Activated CD8-positive, alpha-beta T cell treated with anti-CD3 and anti-CD28 coated beads, Interleukin-2, amount 10 ng/mL, durations not matched to agents 7 days and 5 days (primary cell): ENCODE results near the gene PPP4C. TPM values are rescaled to one million over a fixed set of nuclear protein-coding genes. Genes with fewer than 3 reads are reported as not detected.
A peak's percentile ranks its signal among the peaks of the same experiment; 100 is the strongest.

Source experiments
- ATAC-seq: fragments of 150-1000 bp; cut with Tn5 transposase; one replicate; pipeline ENCODE4 v1.10.0; 2021; ENCODE audit warnings: moderate library complexity
- CTCF ChIA-PET: fragments of 350-600 bp; sonication (Branson Sonifier 250); formaldehyde crosslinking; loops from one replicate; lab custom pipeline; 2021; ENCODE audit warnings: antibody characterized with exemption; lab: Charles Lee
- POLR2A ChIA-PET: fragments of 350-600 bp; sonication (Branson Sonifier 250); formaldehyde crosslinking; loops from one replicate; lab custom pipeline; 2021; ENCODE audit warnings: antibody characterized with exemption; lab: Charles Lee
- DNase-seq: peaks from one replicate; pipeline ENCODE4 v3.0.0-alpha.2; 2020
- H3K27ac Mint-ChIP-seq: one replicate; pipeline ENCODE4 v1.8.0; 2021; ENCODE audit warnings: mild to moderate bottlenecking, mixed read lengths
- H3K27me3 Mint-ChIP-seq: one replicate; pipeline ENCODE4 v1.8.0; 2021; ENCODE audit warnings: low read depth, mixed read lengths
- H3K36me3 Mint-ChIP-seq: one replicate; pipeline ENCODE4 v1.8.0; 2021; ENCODE audit warnings: low read depth, mixed read lengths
- H3K4me1 Mint-ChIP-seq: one replicate; pipeline ENCODE4 v1.8.0; 2021; ENCODE audit warnings: low read depth, mixed read lengths
- H3K4me3 Mint-ChIP-seq: one replicate; pipeline ENCODE4 v1.8.0; 2021; ENCODE audit warnings: mild to moderate bottlenecking, mixed read lengths
- H3K9me3 Mint-ChIP-seq: one replicate; pipeline ENCODE4 v1.8.0; 2022; ENCODE audit warnings: mixed read lengths; ENCODE audit not compliant: insufficient read depth
- total RNA-seq, 2 experiments: library from RNA; stranded (reverse); gene quantifications; one replicate each; pipeline ENCODE4 v1.2.3, GENCODE V29; 2021

The PPP4C gene
- total RNA-seq, 2 experiments from 2014 or later, result 157 TPM

DNA sequence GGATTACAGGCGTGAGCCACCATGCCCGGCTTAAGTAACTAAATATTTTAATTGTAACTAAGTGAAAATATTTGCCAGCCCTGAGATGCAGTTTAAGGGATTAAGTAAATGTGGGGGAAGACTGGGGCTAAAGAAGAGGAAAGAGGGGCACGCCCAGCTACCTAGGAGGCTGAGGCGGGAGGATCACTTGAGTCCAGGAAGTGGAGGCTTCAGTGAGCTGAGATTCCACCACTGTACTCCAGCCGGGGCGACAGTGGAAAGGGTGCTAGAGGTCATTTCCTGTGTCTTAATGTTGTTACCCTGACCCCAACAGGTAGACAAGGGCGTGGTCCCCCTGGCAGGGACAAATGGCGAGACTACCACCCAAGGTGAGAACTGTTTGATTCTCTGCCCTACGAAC is 7.5 kb upstream of the PPP4C start:
- Mint-ChIP-seq H3K27ac (peak overlapping the region; percentile 82), H3K9me3 (no peaks in the 10 kb centered on the region), H3K27me3 (no peaks in the 10 kb centered on the region), H3K36me3 (peaks cover 80% of the 10 kb centered on the region), H3K4me1 (peaks cover 46% of the 10 kb centered on the region), H3K4me3 (peak overlapping the region; percentile 59)
- no peak for ATAC-seq
- POLR2A ChIA-PET, result interaction anchor here (1.3 to 5.6 kb wide), 3 partner anchors 11 to 117 kb away, joined by 3 to 60 read pairs (median 34); partner anchors contain the start of genes CORO1A, TBX6 and YPEL3
- DNase-seq, result no peak
- CTCF ChIA-PET, result interaction anchor here (1.0 to 6.7 kb wide), 3 partner anchors 15 to 405 kb away, joined by 3 to 82 read pairs (median 64); partner anchors contain the start of genes SPN and TBX6

DNA sequence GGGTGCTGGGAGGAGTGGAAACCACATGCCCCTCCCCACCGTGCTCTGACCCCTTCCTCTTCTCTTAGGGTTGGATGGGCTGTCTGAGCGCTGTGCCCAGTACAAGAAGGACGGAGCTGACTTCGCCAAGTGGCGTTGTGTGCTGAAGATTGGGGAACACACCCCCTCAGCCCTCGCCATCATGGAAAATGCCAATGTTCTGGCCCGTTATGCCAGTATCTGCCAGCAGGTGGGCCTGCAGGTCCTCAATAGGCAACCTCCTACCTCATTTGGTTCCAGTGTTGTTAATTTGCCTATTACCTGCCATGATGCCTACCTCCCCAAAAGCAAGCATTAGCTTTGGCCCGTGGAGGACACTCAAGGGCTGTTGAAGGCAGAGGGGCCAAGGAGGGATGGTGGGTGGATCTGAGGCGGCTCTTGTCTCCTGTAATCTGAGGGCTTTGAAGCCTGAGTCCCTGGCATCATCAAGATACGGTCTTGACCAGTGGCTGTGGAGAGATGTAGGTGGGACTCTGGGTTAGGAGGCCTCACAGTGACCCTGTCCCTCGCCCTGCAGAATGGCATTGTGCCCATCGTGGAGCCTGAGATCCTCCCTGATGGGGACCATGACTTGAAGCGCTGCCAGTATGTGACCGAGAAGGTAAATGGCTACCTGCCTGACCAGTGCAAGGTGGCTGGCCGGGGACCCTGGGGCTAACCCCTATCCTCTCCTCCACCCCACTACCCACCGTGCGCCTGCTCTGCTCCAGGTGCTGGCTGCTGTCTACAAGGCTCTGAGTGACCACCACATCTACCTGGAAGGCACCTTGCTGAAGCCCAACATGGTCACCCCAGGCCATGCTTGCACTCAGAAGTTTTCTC is 6.8 kb upstream of the PPP4C start:
- peaks cover 83% of the 10 kb centered on the region for H3K36me3 Mint-ChIP-seq
- POLR2A ChIA-PET, result interaction anchor here (1.3 to 5.6 kb wide), 3 partner anchors 12 to 116 kb away, joined by 3 to 60 read pairs (median 34); partner anchors contain the start of genes CORO1A, TBX6 and YPEL3
- no peaks in the 10 kb centered on the region for H3K9me3 Mint-ChIP-seq
- H3K27ac Mint-ChIP-seq, result peak overlapping the region; percentile 82
- peak overlapping the region; percentile 59 for H3K4me3 Mint-ChIP-seq
- peak; percentile 73 for DNase-seq
- peaks cover 40% of the 10 kb centered on the region for H3K4me1 Mint-ChIP-seq
- no peaks in the 10 kb centered on the region for H3K27me3 Mint-ChIP-seq
- ATAC-seq, result no peak
- CTCF ChIA-PET, result interaction anchor here (5.0 to 6.7 kb wide), 2 partner anchors 15 to 22 kb away, joined by 64 to 82 read pairs; partner anchors contain the start of gene TBX6

- DNase-seq (no peak), ATAC-seq (no peak)
- H3K4me3 Mint-ChIP-seq, result peak overlapping the region; percentile 8
- CTCF ChIA-PET, result interaction anchor here (2.8 kb wide), 1 partner anchor 22 kb away, joined by 12 read pairs; the partner anchor contains the start of gene TBX6
- H3K4me1 Mint-ChIP-seq, result peaks cover 42% of the 10 kb centered on the region
- no peaks in the 10 kb centered on the region for H3K27me3 Mint-ChIP-seq
- H3K9me3 Mint-ChIP-seq, result no peaks in the 10 kb centered on the region
- H3K36me3 Mint-ChIP-seq, result peaks cover 76% of the 10 kb centered on the region
- peak overlapping the region; percentile 67 for H3K27ac Mint-ChIP-seq
- POLR2A ChIA-PET, result interaction anchor here (1.2 to 5.6 kb wide), 2 partner anchors 22 to 116 kb away, joined by 3 to 60 read pairs; partner anchors contain the start of genes TBX6 and YPEL3
Measured at GRCh38 chr16:30069611-30070462, 6.0 kb upstream of the PPP4C start.

- H3K4me3 Mint-ChIP-seq, result no peak overlapping the region
- H3K9me3 Mint-ChIP-seq, result no peaks in the 10 kb centered on the region
- peak overlapping the region; percentile 67 for H3K27ac Mint-ChIP-seq
- no peak for DNase-seq
- POLR2A ChIA-PET, result interaction anchor here (1.2 kb wide), 1 partner anchor 115 kb away, joined by 3 read pairs; no protein-coding TSS in a partner anchor
- H3K27me3 Mint-ChIP-seq, result no peaks in the 10 kb centered on the region
- CTCF ChIA-PET, result interaction anchor here (2.8 kb wide), 1 partner anchor 21 kb away, joined by 12 read pairs; the partner anchor contains the start of gene TBX6
- no peak for ATAC-seq
- peaks cover 71% of the 10 kb centered on the region for H3K36me3 Mint-ChIP-seq
- H3K4me1 Mint-ChIP-seq, result peaks cover 46% of the 10 kb centered on the region
Measured at GRCh38 chr16:30070490-30070889, 5.3 kb upstream of the PPP4C start.

DNA sequence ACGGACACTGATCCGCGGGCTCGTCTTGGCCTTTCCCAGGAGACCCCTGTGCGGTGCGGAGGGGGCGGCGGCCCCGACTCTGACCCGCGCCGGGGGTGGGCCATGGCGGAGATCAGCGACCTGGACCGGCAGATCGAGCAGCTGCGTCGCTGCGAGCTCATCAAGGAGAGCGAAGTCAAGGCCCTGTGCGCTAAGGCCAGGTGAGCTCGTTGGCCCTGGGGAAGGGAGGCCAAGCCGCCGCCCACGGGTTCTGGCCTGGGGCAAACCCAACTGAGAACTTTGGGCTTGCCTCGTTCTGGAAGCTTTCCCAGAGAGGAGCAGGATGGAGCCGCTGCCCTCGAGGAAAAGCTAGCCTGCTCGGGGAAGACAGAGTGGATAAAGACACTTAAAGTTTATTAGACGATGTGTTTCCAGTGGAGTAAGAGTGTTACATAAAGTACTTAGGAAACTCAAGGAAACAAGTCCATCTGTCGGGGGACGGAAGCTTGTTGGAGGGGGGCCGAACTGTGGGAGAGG is 540 bp downstream of the PPP4C start:
- DNase-seq (no peak), ATAC-seq (peak; percentile 46)
- H3K27ac Mint-ChIP-seq, result peak overlapping the region; percentile 98
- H3K4me1 Mint-ChIP-seq, result peaks cover 42% of the 10 kb centered on the region
- no peaks in the 10 kb centered on the region for H3K9me3 Mint-ChIP-seq
- peak overlapping the region; percentile 93 for H3K4me3 Mint-ChIP-seq
- peaks cover 63% of the 10 kb centered on the region for H3K36me3 Mint-ChIP-seq
- no peaks in the 10 kb centered on the region for H3K27me3 Mint-ChIP-seq
- CTCF ChIA-PET, result interaction anchor here (1.0 to 4.7 kb wide), 6 partner anchors 10 to 333 kb away, joined by 3 to 62 read pairs (median 6); partner anchors contain the start of genes ALDOA and TBX6
- POLR2A ChIA-PET, result interaction anchor here (0.6 to 4.4 kb wide), 8 partner anchors 10 to 109 kb away, joined by 3 to 41 read pairs (median 6); partner anchors contain the start of genes ALDOA, CORO1A and TBX6

DNA sequence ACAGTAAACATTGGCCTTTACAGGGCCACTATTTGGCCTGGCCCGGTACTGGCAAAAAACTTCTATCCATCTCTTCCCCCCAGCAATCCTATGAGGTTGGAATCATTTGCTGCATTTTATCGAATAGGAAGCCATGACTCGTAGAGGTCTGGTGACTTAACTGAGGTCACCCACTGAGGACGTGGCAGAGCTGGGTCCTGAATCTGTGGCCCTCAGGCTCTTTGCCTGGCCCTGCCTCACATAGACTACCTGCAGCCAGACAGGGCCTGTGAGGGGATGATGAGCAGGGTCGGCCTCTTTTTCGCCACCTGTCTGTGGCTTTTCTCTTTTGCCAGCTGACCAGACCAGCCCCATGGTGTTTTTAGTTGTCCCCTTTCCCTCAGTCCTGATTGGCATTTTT is 1.9 kb downstream of the PPP4C start:
- peak overlapping the region; percentile 93 for H3K4me3 Mint-ChIP-seq
- DNase-seq (no peak), ATAC-seq (no peak)
- no peaks in the 10 kb centered on the region for H3K27me3 Mint-ChIP-seq
- peak overlapping the region; percentile 98 for H3K27ac Mint-ChIP-seq
- POLR2A ChIA-PET, result interaction anchor here (1.5 to 4.4 kb wide), 5 partner anchors 11 to 108 kb away, joined by 8 to 41 read pairs (median 10); partner anchors contain the start of genes ALDOA, CORO1A and TBX6
- no peaks in the 10 kb centered on the region for H3K9me3 Mint-ChIP-seq
- CTCF ChIA-PET, result interaction anchor here (2.3 to 4.7 kb wide), 2 partner anchors 11 to 14 kb away, joined by 5 to 62 read pairs; partner anchors contain the start of gene TBX6
- peaks cover 60% of the 10 kb centered on the region for H3K36me3 Mint-ChIP-seq
- H3K4me1 Mint-ChIP-seq, result peaks cover 43% of the 10 kb centered on the region

GRCh38 chr16:30078744-30079143 is 3.0 kb downstream of the PPP4C start:
- ATAC-seq, result no peak
- Mint-ChIP-seq H3K4me1 (peaks cover 43% of the 10 kb centered on the region), H3K4me3 (no peak overlapping the region), H3K9me3 (no peaks in the 10 kb centered on the region), H3K36me3 (peaks cover 66% of the 10 kb centered on the region), H3K27ac (no peak overlapping the region), H3K27me3 (no peaks in the 10 kb centered on the region)
- ChIA-PET CTCF (interaction anchor here (2.7 kb wide), 1 partner anchor 13 kb away, joined by 18 read pairs; the partner anchor contains the start of gene TBX6), POLR2A (interaction anchor here (2.5 to 3.0 kb wide), 2 partner anchors 12 to 13 kb away, joined by 9 to 34 read pairs; partner anchors contain the start of genes ALDOA and TBX6)
- DNase-seq, result no peak

GRCh38 chr16:30079480-30079879 is 3.7 kb downstream of the PPP4C start:
- ATAC-seq (no peak), DNase-seq (no peak)
- Mint-ChIP-seq H3K27ac (no peak overlapping the region), H3K9me3 (no peaks in the 10 kb centered on the region), H3K36me3 (peaks cover 70% of the 10 kb centered on the region), H3K4me3 (no peak overlapping the region), H3K27me3 (no peaks in the 10 kb centered on the region), H3K4me1 (peaks cover 46% of the 10 kb centered on the region)
- ChIA-PET CTCF (interaction anchor here (1.8 to 2.7 kb wide), 2 partner anchors 12 to 24 kb away, joined by 5 to 18 read pairs; partner anchors contain the start of gene TBX6), POLR2A (interaction anchor here (0.6 to 3.0 kb wide), 2 partner anchors 14 to 330 kb away, joined by 3 to 9 read pairs; partner anchors contain the start of gene ALDOA)

GRCh38 chr16:30082545-30083090 is 6.8 kb downstream of the PPP4C start:
- POLR2A ChIA-PET, result no interaction called here
- Mint-ChIP-seq H3K4me3 (no peak overlapping the region), H3K36me3 (peaks cover 66% of the 10 kb centered on the region)

More at GRCh38 chr16:30082545-30083090, 6.8 kb downstream of the PPP4C start:
- DNase-seq (no peak), ATAC-seq (no peak)
- Mint-ChIP-seq H3K27me3 (no peaks in the 10 kb centered on the region), H3K27ac (peak overlapping the region; percentile 31), H3K9me3 (no peaks in the 10 kb centered on the region), H3K4me1 (peaks cover 28% of the 10 kb centered on the region)
- CTCF ChIA-PET, result interaction anchor here (1.4 kb wide), 1 partner anchor 9 kb away, joined by 8 read pairs; the partner anchor contains the start of gene TBX6
